HCT116 (cell line): ENCODE measurements around the gene KERA. TPM values are rescaled to one million over a fixed set of nuclear protein-coding genes. Genes with fewer than 3 reads are reported as not detected.

Source experiments
- ATAC-seq: fragments of 200-7000 bp; cut with Tn5 transposase; 2 replicates; pipeline ENCODE4 v1.9.1; 2020; ENCODE audit warnings: mild to moderate bottlenecking, moderate library complexity
- BruUV-seq: library from RNA; stranded (reverse); fragments of 400-500 nt; replicated peaks from 2 replicates; lab custom pipeline; 2021; lab: Mats Ljungman, UMichigan
- CTCF ChIA-PET: fragments of 300-600 bp; sonication (Branson Sonifier 250); formaldehyde crosslinking; loops from one replicate; lab custom pipeline; 2021; ENCODE audit warnings: antibody characterized with exemption; lab: Charles Lee
- POLR2A ChIA-PET: fragments of 300-600, 350-600 bp; sonication (Branson Sonifier 250); formaldehyde crosslinking; loops from one replicate; lab custom pipeline; 2021; ENCODE audit warnings: antibody characterized with exemption; lab: Charles Lee
- RAD21 ChIA-PET, 2 experiments: fragments of 300-600 bp; sonication (Branson Sonifier 250); formaldehyde crosslinking; loops; one replicate each; lab custom pipeline; 2023; ENCODE audit warnings: low total read pairs in 2 of 2; ENCODE audit not compliant: uncharacterized antibody in 2 of 2, unreplicated experiment in 2 of 2, low non-redundant PET in 1 of 2; lab: Charles Lee
- DNase-seq: peaks from one replicate; pipeline ENCODE4 v3.0.0-alpha.2; 2010; ENCODE audit warnings: low read depth, low spot score
- H2AFZ ChIP-seq: fragments of 200-600 bp; shearing (Covaris generic), sonication (generic); 2 replicates; pipeline ENCODE4 v1.6.1; 2017; ENCODE audit warnings: low read depth, mixed run types, mixed read lengths, antibody characterized with exemption, low read length; ENCODE audit not compliant: poor library complexity, severe bottlenecking
- H3K27ac ChIP-seq: 2 replicates; pipeline ENCODE4 v1.5.1; 2012; ENCODE audit warnings: low read depth, low read length
- H3K27me3 ChIP-seq: fragments of 200-600 bp; sonication (generic); 2 replicates; pipeline ENCODE4 v1.6.1; 2016; ENCODE audit warnings: mixed run types, low read length, mixed read lengths; ENCODE audit not compliant: insufficient read depth
- H3K36me3 ChIP-seq, 2 experiments: fragments of 200-500 bp in 1 of 2; fragments of 200-600 bp in 1 of 2; sonication (Bioruptor generic) in 1 of 2; sonication (generic) in 1 of 2; 2 replicates each; pipeline versions ENCODE4 v1.5.1 to v1.6.1; 2014 to 2016; ENCODE audit warnings: low read length in 2 of 2, inconsistent platforms in 1 of 2, mixed read lengths in 1 of 2, mixed run types in 1 of 2; ENCODE audit not compliant: insufficient read depth in 2 of 2, control insufficient read depth in 1 of 2
- H3K4me1 ChIP-seq, 2 experiments: fragments of 200-600 bp in 1 of 2; sonication (generic) in 1 of 2; 2 replicates each; pipeline versions ENCODE4 v1.5.1 to v1.6.1; 2012 to 2017; ENCODE audit warnings: low read length in 2 of 2, inconsistent platforms in 1 of 2, mild to moderate bottlenecking in 1 of 2, mixed read lengths in 1 of 2, mixed run types in 1 of 2, moderate library complexity in 1 of 2; ENCODE audit not compliant: insufficient read depth in 2 of 2, control insufficient read depth in 1 of 2
- H3K4me2 ChIP-seq: fragments of 200-600 bp; sonication (generic); 2 replicates; pipeline ENCODE4 v1.6.1; 2017; ENCODE audit warnings: mixed run types, low read length, mixed read lengths
- H3K4me3 ChIP-seq, 2 experiments: fragments of 200-600 bp in 1 of 2; sonication (generic) in 1 of 2; replicated peaks in 1 of 2; 2 replicates each; pipeline ENCODE4 v1.5.1; 2011 to 2016; ENCODE audit warnings: low read length in 2 of 2, control low read depth in 1 of 2, low read depth in 1 of 2, mild to moderate bottlenecking in 1 of 2, mixed read lengths in 1 of 2, mixed run types in 1 of 2
- H3K79me2 ChIP-seq: fragments of 200-600 bp; sonication (generic); 2 replicates; pipeline ENCODE4 v1.6.1; 2017; ENCODE audit warnings: mild to moderate bottlenecking, mixed run types, low read length, moderate library complexity, mixed read lengths; ENCODE audit not compliant: insufficient read depth
- H3K9ac ChIP-seq: fragments of 200-600 bp; sonication (generic); 2 replicates; pipeline ENCODE4 v1.6.1; 2016; ENCODE audit warnings: low read length, mixed read lengths
- H3K9me2 ChIP-seq: fragments of 200-600 bp; sonication (generic), shearing (Covaris generic); 2 replicates; pipeline ENCODE4 v1.6.1; 2017; ENCODE audit warnings: mixed run types, mild to moderate bottlenecking, moderate library complexity; ENCODE audit not compliant: insufficient read depth
- H3K9me3 ChIP-seq, 2 experiments: fragments of 200-500 bp in 1 of 2; fragments of 200-600 bp in 1 of 2; sonication (Bioruptor generic) in 1 of 2; sonication (generic) in 1 of 2; 2 replicates each; pipeline ENCODE4 v1.6.1; 2014 to 2017; ENCODE audit warnings: low read length in 2 of 2, mixed read lengths in 2 of 2, inconsistent platforms in 1 of 2, low read depth in 1 of 2, mild to moderate bottlenecking in 1 of 2, mixed run types in 1 of 2, moderate library complexity in 1 of 2; ENCODE audit not compliant: control insufficient read depth in 1 of 2, insufficient read depth in 1 of 2
- H4K20me1 ChIP-seq: fragments of 200-600 bp; sonication (generic), shearing (Covaris generic); 2 replicates; pipeline ENCODE4 v1.6.1; 2017; ENCODE audit warnings: mixed run types, mild to moderate bottlenecking, moderate library complexity; ENCODE audit not compliant: insufficient read depth
- CBX3 ChIP-seq: IDR thresholded peaks from 2 replicates; pipeline ENCODE4 v1.6.1; 2012; ENCODE audit warnings: low read depth
- CEBPB ChIP-seq: IDR thresholded peaks from 2 replicates; pipeline ENCODE4 v1.6.1; 2012; ENCODE audit warnings: low read depth
- CTCF ChIP-seq, 3 experiments: fragments of 200-600 bp in 1 of 3; sonication (generic) in 1 of 3; IDR thresholded peaks in 2 of 3; conservative IDR thresholded peaks in 1 of 3; 2 replicates each; pipeline ENCODE4 v1.5.1; 2012 to 2017; ENCODE audit warnings: low read depth in 2 of 3, low read length in 2 of 3, antibody characterized with exemption in 1 of 3, borderline replicate concordance in 1 of 3, control low read depth in 1 of 3, mild to moderate bottlenecking in 1 of 3, mixed read lengths in 1 of 3, mixed run types in 1 of 3, moderate library complexity in 1 of 3; ENCODE audit not compliant: insufficient read depth in 1 of 3
- EGR1 ChIP-seq: IDR thresholded peaks from 2 replicates; pipeline ENCODE4 v1.6.1; 2012; ENCODE audit warnings: low read depth
- ELF1 ChIP-seq: IDR thresholded peaks from 2 replicates; pipeline ENCODE4 v1.6.1; 2012; ENCODE audit warnings: low read depth, borderline replicate concordance
- EZH2 ChIP-seq: fragments of 200-600 bp; sonication (generic); IDR thresholded peaks from 2 replicates; pipeline ENCODE4 v1.6.1; 2017; ENCODE audit warnings: antibody characterized with exemption, mixed run types
- EZH2phosphoT487 ChIP-seq: fragments of 200-600 bp; IDR thresholded peaks from 2 replicates; pipeline ENCODE4 v1.6.1; 2018; ENCODE audit warnings: antibody characterized with exemption, borderline replicate concordance
- FOSL1 ChIP-seq: IDR thresholded peaks from 2 replicates; pipeline ENCODE4 v1.6.1; 2012; ENCODE audit warnings: low read depth
- JUND ChIP-seq: IDR thresholded peaks from 2 replicates; pipeline ENCODE4 v1.6.1; 2012
- POLR2A ChIP-seq: IDR thresholded peaks from 2 replicates; pipeline ENCODE4 v1.7.0; 2011; ENCODE audit warnings: borderline replicate concordance; ENCODE audit not compliant: insufficient read depth, insufficient read length; ENCODE audit errors: extremely low read depth
- POLR2AphosphoS5 ChIP-seq: IDR thresholded peaks from 2 replicates; pipeline ENCODE4 v1.6.1; 2011; ENCODE audit warnings: mild to moderate bottlenecking, low read depth, low read length, moderate library complexity
- RAD21 ChIP-seq: IDR thresholded peaks from 2 replicates; pipeline ENCODE4 v1.6.1; 2012; ENCODE audit warnings: low read depth, mild to moderate bottlenecking
- SIN3A ChIP-seq: IDR thresholded peaks from 2 replicates; pipeline ENCODE4 v1.6.1; 2012; ENCODE audit warnings: low read depth
- SRF ChIP-seq: IDR thresholded peaks from 2 replicates; pipeline ENCODE4 v1.6.1; 2012; ENCODE audit warnings: low read depth
- TCF7L2 ChIP-seq: IDR thresholded peaks from 2 replicates; pipeline ENCODE4 v1.7.0; 2011; ENCODE audit warnings: borderline replicate concordance, inconsistent platforms; ENCODE audit not compliant: insufficient read depth, insufficient read length; ENCODE audit errors: extremely low read depth
- YY1 ChIP-seq: IDR thresholded peaks from 2 replicates; pipeline ENCODE4 v1.6.1; 2011; ENCODE audit warnings: low read length, low read depth, moderate library complexity, mild to moderate bottlenecking; ENCODE audit not compliant: insufficient replicate concordance; ENCODE audit errors: extremely low read depth
- ZFX ChIP-seq: fragments of 450-650 bp; IDR thresholded peaks from 2 replicates; pipeline ENCODE4 v1.6.1; 2017
- intact Hi-C: fragments of 100-400 bp; cut with micrococcal nuclease; formaldehyde crosslinking; loops from 2 replicates; pipeline ENCODE4 v1.10.0; 2022
- total RNA-seq: library from RNA; stranded (reverse); gene quantifications from one replicate; pipeline ENCODE4 v1.2.1, GENCODE V29; 2021; ENCODE audit not compliant: unreplicated experiment
- TF ChIP-seq, protein P1 (sequence below): IDR thresholded peaks from 2 replicates; pipeline ENCODE4 v1.6.1; 2012
- TF ChIP-seq, protein P2 (sequence below): IDR thresholded peaks from 2 replicates; pipeline ENCODE4 v1.6.1; 2012; ENCODE audit warnings: low read depth

The KERA gene
- total RNA-seq, 1 experiment from 2014 or later, result not detected

DNA sequence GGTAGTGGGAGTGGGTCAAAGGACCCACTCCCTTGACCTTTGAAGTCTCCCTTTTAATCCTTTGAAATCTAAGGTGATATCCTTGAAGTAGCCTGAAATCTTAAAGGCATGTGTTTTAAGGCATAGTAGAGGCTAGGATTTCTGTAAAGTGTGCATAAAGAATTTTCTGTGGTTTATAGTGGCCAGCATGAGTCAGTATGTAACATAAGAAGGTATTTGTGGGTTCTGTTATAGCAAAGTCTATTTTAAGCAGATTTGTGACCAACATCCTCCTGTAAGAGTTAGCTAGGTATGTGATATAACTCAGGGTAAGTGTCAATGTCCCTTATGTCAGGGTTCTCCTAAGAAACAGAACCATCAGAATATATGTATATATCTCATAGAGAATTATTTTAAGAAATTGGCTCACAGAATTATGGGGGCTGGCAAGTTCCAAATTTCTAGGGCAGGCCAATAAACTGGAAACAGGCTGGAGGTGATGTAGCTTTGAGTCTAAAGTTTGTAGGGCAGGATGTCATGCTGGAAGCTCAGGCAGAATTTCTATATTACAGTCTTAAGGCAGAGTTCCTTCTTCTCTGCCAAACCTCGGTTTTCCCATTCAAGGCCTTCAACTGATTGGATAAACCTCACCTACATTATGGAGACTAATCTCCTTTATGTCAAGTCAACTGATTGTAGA lies 34.4 kb downstream of the KERA start:
- ATAC-seq, result no peak

More for the DNA sequence above, 34.4 kb downstream of the KERA start:
- Histone ChIP-seq H3K4me3 (no peak overlapping the region), H3K4me1 (0 out of 4 replicates have a peak, but pooled peaks cover 0 to 4% of the 10 kb centered on the region in 2 experiments), H3K9me2 (peaks cover 2% of the 10 kb centered on the region; the same call in 1 of the 2 replicates), H2AFZ (no peak overlapping the region), H3K4me2 (peak overlapping the region; percentile 10; the same call in 1 of the 2 replicates), H3K79me2 (no peaks in the 10 kb centered on the region), H3K9ac (no peak overlapping the region), H4K20me1 (no peaks in the 10 kb centered on the region), H3K36me3 (no peaks in the 10 kb centered on the region), H3K27ac (no peak overlapping the region), H3K27me3 (no peaks in the 10 kb centered on the region), H3K9me3 (no peaks in the 10 kb centered on the region)
- ChIA-PET CTCF (no interaction called here), POLR2A (no interaction called here), RAD21 (no interaction called here)
- intact Hi-C loops, result no loop called here
- DNase-seq, result no peak
- no peak for TF ChIP-seq ELF1
- TF ChIP-seq ZFX, result no peak
- TF ChIP-seq CBX3, result no peak
- TF ChIP-seq, protein P1, sequence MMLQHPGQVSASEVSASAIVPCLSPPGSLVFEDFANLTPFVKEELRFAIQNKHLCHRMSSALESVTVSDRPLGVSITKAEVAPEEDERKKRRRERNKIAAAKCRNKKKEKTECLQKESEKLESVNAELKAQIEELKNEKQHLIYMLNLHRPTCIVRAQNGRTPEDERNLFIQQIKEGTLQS, result no peak
- no peak for TF ChIP-seq SIN3A
- TF ChIP-seq SRF, result no peak
- TF ChIP-seq TCF7L2, result no peak
- no peak for TF ChIP-seq EGR1
- TF ChIP-seq CEBPB, result no peak
- TF ChIP-seq POLR2AphosphoS5, result no peak
- TF ChIP-seq EZH2phosphoT487, result no peak
- no peak for TF ChIP-seq RAD21
- TF ChIP-seq FOSL1, result no peak
- no peak for TF ChIP-seq EZH2
- no peak for TF ChIP-seq YY1
- TF ChIP-seq, protein P2, sequence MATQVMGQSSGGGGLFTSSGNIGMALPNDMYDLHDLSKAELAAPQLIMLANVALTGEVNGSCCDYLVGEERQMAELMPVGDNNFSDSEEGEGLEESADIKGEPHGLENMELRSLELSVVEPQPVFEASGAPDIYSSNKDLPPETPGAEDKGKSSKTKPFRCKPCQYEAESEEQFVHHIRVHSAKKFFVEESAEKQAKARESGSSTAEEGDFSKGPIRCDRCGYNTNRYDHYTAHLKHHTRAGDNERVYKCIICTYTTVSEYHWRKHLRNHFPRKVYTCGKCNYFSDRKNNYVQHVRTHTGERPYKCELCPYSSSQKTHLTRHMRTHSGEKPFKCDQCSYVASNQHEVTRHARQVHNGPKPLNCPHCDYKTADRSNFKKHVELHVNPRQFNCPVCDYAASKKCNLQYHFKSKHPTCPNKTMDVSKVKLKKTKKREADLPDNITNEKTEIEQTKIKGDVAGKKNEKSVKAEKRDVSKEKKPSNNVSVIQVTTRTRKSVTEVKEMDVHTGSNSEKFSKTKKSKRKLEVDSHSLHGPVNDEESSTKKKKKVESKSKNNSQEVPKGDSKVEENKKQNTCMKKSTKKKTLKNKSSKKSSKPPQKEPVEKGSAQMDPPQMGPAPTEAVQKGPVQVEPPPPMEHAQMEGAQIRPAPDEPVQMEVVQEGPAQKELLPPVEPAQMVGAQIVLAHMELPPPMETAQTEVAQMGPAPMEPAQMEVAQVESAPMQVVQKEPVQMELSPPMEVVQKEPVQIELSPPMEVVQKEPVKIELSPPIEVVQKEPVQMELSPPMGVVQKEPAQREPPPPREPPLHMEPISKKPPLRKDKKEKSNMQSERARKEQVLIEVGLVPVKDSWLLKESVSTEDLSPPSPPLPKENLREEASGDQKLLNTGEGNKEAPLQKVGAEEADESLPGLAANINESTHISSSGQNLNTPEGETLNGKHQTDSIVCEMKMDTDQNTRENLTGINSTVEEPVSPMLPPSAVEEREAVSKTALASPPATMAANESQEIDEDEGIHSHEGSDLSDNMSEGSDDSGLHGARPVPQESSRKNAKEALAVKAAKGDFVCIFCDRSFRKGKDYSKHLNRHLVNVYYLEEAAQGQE, result no peak
- TF ChIP-seq CTCF (IDR thresholded peaks at IDR 0.05 in 2 of 3, conservative IDR thresholded peaks at IDR 0.05 in 1 of 3; ENCODE audit: borderline replicate concordance in 1 of 3, insufficient read depth in 1 of 3, low read depth in 2 of 3, low read length in 2 of 3), result no peak
- TF ChIP-seq JUND, result no peak
- no peak for TF ChIP-seq POLR2A
- no TSS peak for BruUV-seq
